HepG2 (cell line): ENCODE results near the gene SHISA7. TPM values are rescaled to one million over a fixed set of nuclear protein-coding genes. Genes with fewer than 3 reads are reported as not detected.

ENCODE experiments used
- ARHGAP35 ChIP-seq: sonication (generic); formaldehyde crosslinking; IDR thresholded peaks from 2 replicates; pipeline ENCODE4 v1.9.0; 2022; ENCODE audit warnings: mild to moderate bottlenecking, inconsistent platforms, moderate library complexity, missing genetic modification reagents, borderline replicate concordance
- ARNTL ChIP-seq: sonication (generic); formaldehyde crosslinking; IDR thresholded peaks from 2 replicates; pipeline ENCODE4 v1.4.0; 2020; ENCODE audit warnings: mild to moderate bottlenecking, missing genetic modification reagents
- CAMTA2 ChIP-seq: sonication (generic); formaldehyde crosslinking; IDR thresholded peaks from 2 replicates; pipeline ENCODE4 v1.4.0; 2020; ENCODE audit warnings: mild to moderate bottlenecking, missing genetic modification reagents, borderline replicate concordance
- CBX1 ChIP-seq: IDR thresholded peaks from one replicate; pipeline ENCODE4 v1.6.1; 2016; ENCODE audit warnings: antibody characterized with exemption, low read depth
- FOSL2 ChIP-seq: sonication (generic); formaldehyde crosslinking; IDR thresholded peaks from 2 replicates; pipeline ENCODE4 v1.4.0; 2020; ENCODE audit warnings: missing genetic modification reagents
- FUBP1 ChIP-seq: sonication (generic); formaldehyde crosslinking; IDR thresholded peaks from 2 replicates; pipeline ENCODE4 v1.5.1; 2020; ENCODE audit warnings: missing genetic modification reagents, mild to moderate bottlenecking, borderline replicate concordance
- GFI1 ChIP-seq: sonication (generic); formaldehyde crosslinking; IDR thresholded peaks from 2 replicates; pipeline ENCODE4 v1.5.0; 2020; ENCODE audit warnings: missing genetic modification reagents, mild to moderate bottlenecking, borderline replicate concordance
- GLMP ChIP-seq: sonication (generic); formaldehyde crosslinking; IDR thresholded peaks from 2 replicates; pipeline ENCODE4 v1.9.0; 2021; ENCODE audit warnings: missing genetic modification reagents, mild to moderate bottlenecking, borderline replicate concordance
- GTF2F1 ChIP-seq: fragments of 150-350 bp; IDR thresholded peaks from 2 replicates; pipeline ENCODE4 v1.6.1; 2014; ENCODE audit warnings: low read length
- KLF12 ChIP-seq: sonication (generic); formaldehyde crosslinking; IDR thresholded peaks from 2 replicates; pipeline ENCODE4 v1.4.0; 2020; ENCODE audit warnings: missing genetic modification reagents, borderline replicate concordance
- KMT2A ChIP-seq: sonication (generic); formaldehyde crosslinking; IDR thresholded peaks from 2 replicates; pipeline ENCODE4 v1.4.0; 2020; ENCODE audit warnings: missing genetic modification reagents
- MYC ChIP-seq: sonication (generic); formaldehyde crosslinking; IDR thresholded peaks from 2 replicates; pipeline ENCODE4 v1.9.0; 2021; ENCODE audit warnings: missing genetic modification reagents, borderline replicate concordance
- NCOA2 ChIP-seq: sonication (generic); formaldehyde crosslinking; IDR thresholded peaks from 2 replicates; pipeline ENCODE4 v1.8.0; 2022; ENCODE audit warnings: inconsistent platforms
- SIX4 ChIP-seq: sonication (generic); formaldehyde crosslinking; IDR thresholded peaks from 2 replicates; pipeline ENCODE4 v1.4.0; 2020; ENCODE audit warnings: missing genetic modification reagents
- SRF ChIP-seq: IDR thresholded peaks from 2 replicates; pipeline ENCODE4 v1.6.1; 2011; ENCODE audit warnings: mild to moderate bottlenecking, low read depth, low read length, moderate library complexity
- THAP11 ChIP-seq: IDR thresholded peaks from 2 replicates; pipeline ENCODE4 v1.6.1; 2016; ENCODE audit warnings: missing biosample characterization, missing genetic modification reagents
- U2AF1 ChIP-seq: fragments of 200-400 bp; formaldehyde crosslinking; optimal IDR thresholded peaks from 2 replicates; pipeline ENCODE3; 2017; ENCODE audit warnings: mild to moderate bottlenecking, low read depth, low read length
- ZFP82 ChIP-seq: sonication (generic); formaldehyde crosslinking; IDR thresholded peaks from 2 replicates; pipeline ENCODE4 v1.5.1; 2020; ENCODE audit warnings: mild to moderate bottlenecking, missing genetic modification reagents, borderline replicate concordance
- ZMYM4 ChIP-seq: sonication (generic); formaldehyde crosslinking; IDR thresholded peaks from 2 replicates; pipeline ENCODE4 v1.8.1; 2023; ENCODE audit warnings: mild to moderate bottlenecking, missing genetic modification reagents
- ZNF337 ChIP-seq: sonication (generic); formaldehyde crosslinking; IDR thresholded peaks from 2 replicates; pipeline ENCODE4 v1.5.1; 2020; ENCODE audit warnings: missing genetic modification reagents, low read depth, mild to moderate bottlenecking, borderline replicate concordance
- ZNF766 ChIP-seq: sonication (generic); formaldehyde crosslinking; IDR thresholded peaks from 2 replicates; pipeline ENCODE4 v1.5.0; 2020; ENCODE audit warnings: missing genetic modification reagents, borderline replicate concordance
- ZNF768 ChIP-seq: sonication (generic); formaldehyde crosslinking; IDR thresholded peaks from 2 replicates; pipeline ENCODE4 v1.4.0; 2020; ENCODE audit warnings: missing genetic modification reagents
- ZNF781 ChIP-seq: sonication (generic); formaldehyde crosslinking; IDR thresholded peaks from 2 replicates; pipeline ENCODE4 v1.5.1; 2020; ENCODE audit warnings: borderline replicate concordance, mild to moderate bottlenecking, missing genetic modification reagents; ENCODE audit errors: not compliant biosample characterization
- ZSCAN22 ChIP-seq: sonication (generic); formaldehyde crosslinking; IDR thresholded peaks from 2 replicates; pipeline ENCODE4 v1.4.0; 2020; ENCODE audit warnings: mild to moderate bottlenecking, missing genetic modification reagents
- ZSCAN30 ChIP-seq: sonication (generic); formaldehyde crosslinking; IDR thresholded peaks from 2 replicates; pipeline ENCODE4 v1.5.0; 2020; ENCODE audit warnings: mild to moderate bottlenecking, missing genetic modification reagents
- ZSCAN5A ChIP-seq: sonication (generic); formaldehyde crosslinking; IDR thresholded peaks from 2 replicates; pipeline ENCODE4 v1.8.0; 2022; ENCODE audit warnings: mild to moderate bottlenecking, missing genetic modification reagents, borderline replicate concordance
- polyA plus RNA-seq, 8 experiments: library from polyadenylated mRNA; depleted of rRNA in 3 of 8; stranded (reverse) in 7 of 8; unstranded in 1 of 8; fragments of >200 nt; fragmentation: Illumina TruSeq in 4 of 8; extraction: Trizol in 4 of 8; gene quantifications; 2 replicates each; pipeline versions ENCODE4 v1.2.1 to v1.2.3, GENCODE V29; 2011 to 2016; ENCODE audit warnings: low read depth in 4 of 8, missing spikeins in 1 of 8, mixed read lengths in 1 of 8; ENCODE audit not compliant: insufficient read depth in 1 of 8
- total RNA-seq, 5 experiments: library from RNA; depleted of rRNA; stranded (reverse); fragments of >200 nt; fragmentation: Illumina TruSeq; extraction: Trizol; gene quantifications; 2 replicates each; pipeline ENCODE4 v1.2.3, GENCODE V29; 2016; ENCODE audit warnings: low read depth in 1 of 5

SHISA7 gene
- total and polyA plus RNA-seq, 2 of the 13 experiments (the other 11 are each of a cell fraction or from before 2014, with no cell fraction given): not detected

- TF ChIP-seq ZSCAN5A (CRISPR knock-in tag) (no peak), U2AF1 (no peak), ZFP82 (CRISPR knock-in tag) (0 out of 2 replicates have a peak, but pooled peaks have one; percentile 17), ZNF337 (CRISPR knock-in tag) (0 out of 2 replicates have a peak, but pooled peaks have one; percentile 26), ARNTL (CRISPR knock-in tag) (no peak), KLF12 (CRISPR knock-in tag) (peak; percentile 31; the same call in 1 of the 2 replicates), ARHGAP35 (no peak; the same call in 1 of the 2 replicates), ZSCAN22 (CRISPR knock-in tag) (0 out of 2 replicates have a peak, but pooled peaks have one; percentile 28), THAP11 (CRISPR knock-in tag) (peak; percentile 90), NCOA2 (CRISPR knock-in tag) (peak; percentile 64), FOSL2 (CRISPR knock-in tag) (peak; percentile 51), ZMYM4 (CRISPR knock-in tag) (peak; percentile 44; the same call in 1 of the 2 replicates), FUBP1 (no peak), KMT2A (peak; percentile 93), ZNF766 (peak; percentile 70; the same call in 1 of the 2 replicates), GFI1 (CRISPR knock-in tag) (no peak), ZSCAN30 (CRISPR knock-in tag) (no peak), GTF2F1 (peak; percentile 72; the same call in 1 of the 2 replicates), CAMTA2 (CRISPR knock-in tag) (peak; percentile 55; the same call in 1 of the 2 replicates), ZNF781 (CRISPR knock-in tag) (peak; percentile 57), SIX4 (CRISPR knock-in tag) (no peak), MYC (peak; percentile 87), SRF (no peak), GLMP (no peak), ZNF768 (CRISPR knock-in tag) (peak; percentile 76), CBX1 (peak; percentile 87)
Measured at GRCh38 chr19:55385724-55386492, 57.2 kb downstream of the SHISA7 start, which contains the start of gene RPL28 (continued).
